Right cardiac atrium (tissue), 5 donors: Measurements from ENCODE around the gene SENP1. TPM values are rescaled to one million over a fixed set of nuclear protein-coding genes. Genes with fewer than 3 reads are reported as not detected.

Experiments
- ATAC-seq, 2 donors: fragments of 200-7000 bp; cut with Tn5 transposase; one replicate each; pipeline versions ENCODE4 v1.8.0 to v1.9.1; 2020; ENCODE audit warnings: moderate library complexity in 2 of 2, mild to moderate bottlenecking in 1 of 2
- DNase-seq, 3 donors: peaks; one replicate each; pipeline ENCODE4 v3.0.0-alpha.2; 2020
- H3K27ac ChIP-seq: one replicate; pipeline ENCODE4 v1.5.1; 2013; ENCODE audit warnings: mild to moderate bottlenecking, low read length, control low read depth, moderate library complexity
- H3K27me3 ChIP-seq: one replicate; pipeline ENCODE4 v1.6.1; 2013; ENCODE audit not compliant: control insufficient read depth, insufficient read depth
- H3K4me1 ChIP-seq: one replicate; pipeline ENCODE4 v1.6.1; 2013; ENCODE audit warnings: low read length; ENCODE audit not compliant: control insufficient read depth, insufficient read depth
- H3K4me3 ChIP-seq: one replicate; pipeline ENCODE4 v1.5.1; 2013; ENCODE audit warnings: low read length, control low read depth
- H3K9me3 ChIP-seq: one replicate; pipeline ENCODE4 v1.6.1; 2013; ENCODE audit warnings: low read length; ENCODE audit not compliant: control insufficient read depth
- WGBS: extraction: QIAGEN DNeasy Blood & Tissue Kit; methylation state at CpG from one replicate; pipeline ENCODE4 v1.1.7; 2013; 5-methylcytosine and 5-hydroxymethylcytosine counted together
- intact Hi-C, 4 donors: fragments of 100-400 bp; cut with DNase I; formaldehyde crosslinking; loops; one replicate each; pipeline versions ENCODE4 v1.11.0 to v1.14.0; 2022 to 2023
- polyA plus RNA-seq: library from polyadenylated mRNA; stranded (reverse); fragments of 200-250 nt; gene quantifications from one replicate; pipeline ENCODE4 v1.2.3, GENCODE V29; 2013
- total RNA-seq, 4 donors: library from RNA; stranded (reverse); fragmentation: NEBNext Ultra II Directional; extraction: Animal tissue kit (Norgen Biotek cat#: 25700); gene quantifications; one replicate each; pipeline ENCODE4 v1.2.1, GENCODE V29; 2021
- donor health status: healthy with polysubstance abuse.
- donor health status: DM: no; HTN: yes; CAD: no.
- donor health status: DM: no; HTN: no; CAD: no.
- donor health status: DM: no; HTN: yes; CAD: no; lungs with severe emphysema.
- donor health status: DM: yes; HTN: yes; CAD: no.

The SENP1 gene
- total and polyA plus RNA-seq, 5 donors = 2.8 to 12.8 (median 9.0) TPM

- Histone ChIP-seq H3K4me3 (no peak overlapping the region), H3K9me3 (no peaks in the 10 kb centered on the region), H3K27me3 (no peaks in the 10 kb centered on the region), H3K4me1 (no peaks in the 10 kb centered on the region), H3K27ac (no peak overlapping the region)
- intact Hi-C loops = loop anchor here in 3 of 4 donors (5.0 kb wide), 2 partner anchors 81 to 86 kb away; no protein-coding TSS in a partner anchor
- 96% methylated on average over 3 of the region's 3 CpGs for WGBS
- ATAC-seq (no peak), DNase-seq (no peak)
Observed at GRCh38 chr12:48080821-48081220, 25.1 kb downstream of the SENP1 start.

- ATAC-seq (no peak), DNase-seq (no peak)
- H3K9me3 ChIP-seq = no peaks in the 10 kb centered on the region
- H3K4me3 ChIP-seq = no peak overlapping the region
- WGBS = 87% methylated on average over 5 of the region's 5 CpGs
- intact Hi-C loops = loop anchor here in 3 of 4 donors (5.0 kb wide), 2 partner anchors 82 to 87 kb away; no protein-coding TSS in a partner anchor
- no peaks in the 10 kb centered on the region for H3K4me1 ChIP-seq
- no peaks in the 10 kb centered on the region for H3K27me3 ChIP-seq
- no peak overlapping the region for H3K27ac ChIP-seq
Observed at GRCh38 chr12:48080285-48080684, 25.6 kb downstream of the SENP1 start.

GRCh38 chr12:48078901-48079300 is 27.0 kb downstream of the SENP1 start:
- WGBS = 91% methylated on average over 5 of the region's 5 CpGs
- intact Hi-C loops = no loop called here
- H3K4me1 ChIP-seq = no peaks in the 10 kb centered on the region

GRCh38 chr12:48077111-48077510 is 28.8 kb downstream of the SENP1 start:
- no peak for ATAC-seq
- H3K4me1 ChIP-seq = no peaks in the 10 kb centered on the region
- H3K9me3 ChIP-seq = no peaks in the 10 kb centered on the region
- no peak overlapping the region for H3K4me3 ChIP-seq
- intact Hi-C loops = no loop called here
- DNase-seq = no peak
- WGBS = 90% methylated on average over 2 of the region's 2 CpGs
- no peak overlapping the region for H3K27ac ChIP-seq
- no peaks in the 10 kb centered on the region for H3K27me3 ChIP-seq

More at GRCh38 chr12:48078901-48079300, 27.0 kb downstream of the SENP1 start:
- Histone ChIP-seq H3K4me3 (no peak overlapping the region), H3K27me3 (no peaks in the 10 kb centered on the region), H3K27ac (no peak overlapping the region), H3K9me3 (no peaks in the 10 kb centered on the region)
- ATAC-seq = no peak
- no peak for DNase-seq

GRCh38 chr12:48075832-48076231 is 30.0 kb downstream of the SENP1 start:
- DNase-seq = no peak
- Histone ChIP-seq H3K9me3 (no peaks in the 10 kb centered on the region), H3K4me3 (no peak overlapping the region), H3K27ac (no peak overlapping the region), H3K27me3 (no peaks in the 10 kb centered on the region), H3K4me1 (no peaks in the 10 kb centered on the region)
- intact Hi-C loops = no loop called here
- no peak for ATAC-seq
- WGBS = 47% methylated on average over 1 of the region's 1 CpG

GRCh38 chr12:48074266-48074665 is 31.6 kb downstream of the SENP1 start:
- intact Hi-C loops = no loop called here
- Histone ChIP-seq H3K4me1 (no peaks in the 10 kb centered on the region), H3K9me3 (no peaks in the 10 kb centered on the region), H3K27ac (no peak overlapping the region), H3K27me3 (no peaks in the 10 kb centered on the region), H3K4me3 (no peak overlapping the region)
- DNase-seq = no peak
- 93% methylated on average over 1 of the region's 1 CpG for WGBS
- no peak for ATAC-seq

GRCh38 chr12:48072266-48072665 is 33.6 kb downstream of the SENP1 start:
- WGBS = 96% methylated on average over 3 of the region's 3 CpGs
- ATAC-seq = no peak

GRCh38 chr12:48071808-48072207 is 34.1 kb downstream of the SENP1 start:
- H3K27ac ChIP-seq = no peak overlapping the region
- H3K4me1 ChIP-seq = no peaks in the 10 kb centered on the region
- intact Hi-C loops = no loop called here
- WGBS = 97% methylated on average over 2 of the region's 2 CpGs
- no peak for DNase-seq
- H3K9me3 ChIP-seq = no peaks in the 10 kb centered on the region
- no peak overlapping the region for H3K4me3 ChIP-seq
- no peak for ATAC-seq
- H3K27me3 ChIP-seq = no peaks in the 10 kb centered on the region

More at GRCh38 chr12:48072266-48072665, 33.6 kb downstream of the SENP1 start:
- intact Hi-C loops = no loop called here
- Histone ChIP-seq H3K4me3 (no peak overlapping the region), H3K27me3 (no peaks in the 10 kb centered on the region), H3K27ac (no peak overlapping the region), H3K9me3 (no peaks in the 10 kb centered on the region), H3K4me1 (no peaks in the 10 kb centered on the region)
- no peak for DNase-seq

GRCh38 chr12:48070731-48071130 is 35.1 kb downstream of the SENP1 start:
- no peak for DNase-seq
- intact Hi-C loops = no loop called here
- Histone ChIP-seq H3K27ac (no peak overlapping the region), H3K4me3 (no peak overlapping the region), H3K9me3 (no peaks in the 10 kb centered on the region), H3K4me1 (no peaks in the 10 kb centered on the region), H3K27me3 (no peaks in the 10 kb centered on the region)
- WGBS = 93% methylated on average over 4 of the region's 4 CpGs
- no peak for ATAC-seq

GRCh38 chr12:48070033-48070432 is 35.8 kb downstream of the SENP1 start:
- H3K27me3 ChIP-seq = no peaks in the 10 kb centered on the region
- intact Hi-C loops = no loop called here
- no peak overlapping the region for H3K4me3 ChIP-seq

GRCh38 chr12:48069241-48069640 is 36.6 kb downstream of the SENP1 start:
- no peaks in the 10 kb centered on the region for H3K9me3 ChIP-seq
- H3K27ac ChIP-seq = no peak overlapping the region
- DNase-seq (no peak), ATAC-seq (no peak)
- no peaks in the 10 kb centered on the region for H3K27me3 ChIP-seq
- H3K4me1 ChIP-seq = no peaks in the 10 kb centered on the region
- no peak overlapping the region for H3K4me3 ChIP-seq
- intact Hi-C loops = no loop called here
- 89% methylated on average over 1 of the region's 1 CpG for WGBS

More at GRCh38 chr12:48070033-48070432, 35.8 kb downstream of the SENP1 start:
- no peaks in the 10 kb centered on the region for H3K9me3 ChIP-seq
- no peaks in the 10 kb centered on the region for H3K4me1 ChIP-seq
- DNase-seq = no peak
- 97% methylated on average over 1 of the region's 1 CpG for WGBS
- ATAC-seq = no peak
- H3K27ac ChIP-seq = no peak overlapping the region

GRCh38 chr12:48068457-48068856 is 37.4 kb downstream of the SENP1 start:
- WGBS = 73% methylated on average over 2 of the region's 2 CpGs
- Histone ChIP-seq H3K4me3 (no peak overlapping the region), H3K4me1 (no peaks in the 10 kb centered on the region), H3K27me3 (no peaks in the 10 kb centered on the region), H3K27ac (no peak overlapping the region), H3K9me3 (no peaks in the 10 kb centered on the region)
- DNase-seq (no peak), ATAC-seq (no peak)
- intact Hi-C loops = no loop called here
